ENCODE measurements around the gene ASTN2.

ASTN2 gene

DNA sequence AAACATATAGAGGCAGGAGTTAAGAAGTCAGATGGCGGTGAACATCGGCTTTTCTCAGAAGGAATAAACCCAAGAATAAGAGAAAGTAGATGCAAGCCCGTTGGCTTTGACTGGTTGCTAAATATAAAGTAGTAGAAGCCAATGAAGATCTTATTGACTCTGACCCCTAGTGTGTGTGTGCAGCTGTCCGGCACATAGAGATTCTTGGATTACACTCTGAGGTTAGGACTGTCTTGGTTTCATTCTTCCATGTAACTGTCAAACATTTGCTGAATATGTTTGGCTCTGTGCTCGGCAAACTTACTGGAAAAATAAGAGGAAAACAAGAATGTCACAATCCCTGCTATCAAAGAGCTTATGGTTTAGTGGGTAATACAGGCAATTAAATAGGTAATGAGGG lies 54.9 kb downstream of the ASTN2 start:
- no peaks in the 10 kb centered on the region for H3K9me3 Mint-ChIP-seq
- H3K27ac Mint-ChIP-seq: no peak overlapping the region
- H3K4me3 Mint-ChIP-seq: no peak overlapping the region
- H3K36me3 Mint-ChIP-seq (ENCODE audit: low read depth): no peaks in the 10 kb centered on the region
- no peaks in the 10 kb centered on the region for H3K27me3 Mint-ChIP-seq (ENCODE audit: low read depth)
- H3K4me1 Mint-ChIP-seq (ENCODE audit: low read depth): no peaks in the 10 kb centered on the region

GRCh38 chr9:117355542-117355941 lies 59.3 kb downstream of the ASTN2 start:
- H3K27me3 Mint-ChIP-seq (ENCODE audit: low read depth): no peaks in the 10 kb centered on the region

DNA sequence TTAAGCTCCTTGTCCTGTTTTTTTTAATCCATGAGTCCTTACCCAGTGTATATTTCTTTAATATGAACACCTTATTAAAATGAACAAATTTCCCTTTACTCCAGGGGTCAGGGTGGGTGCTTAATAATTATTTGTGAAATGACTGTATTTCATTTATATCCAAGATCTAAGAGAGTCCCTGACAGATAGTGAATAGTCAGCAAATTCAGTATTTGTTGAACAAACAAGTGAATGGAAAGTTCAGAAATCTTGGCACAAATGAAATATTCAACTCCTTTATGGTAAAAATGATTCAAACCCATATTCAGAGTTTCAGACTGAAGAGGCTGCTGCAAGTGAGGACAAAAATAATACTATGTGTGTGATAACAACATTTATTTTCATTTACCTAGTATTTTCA lies 59.9 kb downstream of the ASTN2 start:
- Mint-ChIP-seq H3K36me3 (ENCODE audit: low read depth) (no peaks in the 10 kb centered on the region), H3K4me3 (no peak overlapping the region), H3K27ac (no peak overlapping the region), H3K27me3 (ENCODE audit: low read depth) (no peaks in the 10 kb centered on the region), H3K4me1 (ENCODE audit: low read depth) (no peaks in the 10 kb centered on the region), H3K9me3 (no peaks in the 10 kb centered on the region)

More at GRCh38 chr9:117355542-117355941, 59.3 kb downstream of the ASTN2 start:
- H3K36me3 Mint-ChIP-seq (ENCODE audit: low read depth): no peaks in the 10 kb centered on the region
- no peaks in the 10 kb centered on the region for H3K4me1 Mint-ChIP-seq (ENCODE audit: low read depth)
- H3K9me3 Mint-ChIP-seq: no peaks in the 10 kb centered on the region
- H3K4me3 Mint-ChIP-seq: no peak overlapping the region
- no peak overlapping the region for H3K27ac Mint-ChIP-seq

DNA sequence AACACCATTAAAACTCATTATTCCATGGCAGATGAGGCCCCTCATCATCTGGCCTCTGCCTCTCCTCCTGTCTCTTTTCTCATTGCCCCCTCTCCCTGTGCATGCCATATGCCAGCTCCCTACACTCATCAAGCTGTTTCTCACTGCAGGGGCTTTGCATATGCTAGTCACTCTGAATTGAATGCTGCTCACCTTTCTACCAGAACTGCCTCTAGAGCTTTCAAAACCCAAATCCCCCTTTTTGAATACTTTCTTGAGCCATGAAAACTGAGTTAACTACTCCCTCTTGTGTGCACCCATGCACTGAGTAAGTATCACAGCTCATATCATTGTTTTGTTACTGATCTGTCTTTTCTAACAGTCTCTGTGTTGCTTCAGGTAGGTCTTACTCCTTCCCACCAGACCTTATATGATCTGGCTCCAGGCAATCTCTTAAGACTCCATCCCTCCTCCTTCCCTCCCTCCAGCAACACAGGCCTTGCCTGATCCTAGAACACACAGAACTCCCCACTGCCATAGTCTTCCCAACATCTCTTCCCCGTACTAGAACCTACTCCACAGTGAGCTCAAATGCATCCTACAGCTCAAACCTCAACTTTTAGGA lies 60.5 kb downstream of the ASTN2 start:
- Mint-ChIP-seq H3K9me3 (no peaks in the 10 kb centered on the region), H3K36me3 (ENCODE audit: low read depth) (no peaks in the 10 kb centered on the region), H3K4me1 (ENCODE audit: low read depth) (no peaks in the 10 kb centered on the region), H3K27ac (no peak overlapping the region), H3K4me3 (no peak overlapping the region), H3K27me3 (ENCODE audit: low read depth) (no peaks in the 10 kb centered on the region)

- Mint-ChIP-seq H3K4me3 (no peak overlapping the region), H3K9me3 (no peaks in the 10 kb centered on the region), H3K27me3 (ENCODE audit: low read depth) (no peaks in the 10 kb centered on the region), H3K36me3 (ENCODE audit: low read depth) (no peaks in the 10 kb centered on the region), H3K27ac (no peak overlapping the region), H3K4me1 (ENCODE audit: low read depth) (no peaks in the 10 kb centered on the region)
Observed at GRCh38 chr9:117344892-117345660, 69.8 kb downstream of the ASTN2 start.

DNA sequence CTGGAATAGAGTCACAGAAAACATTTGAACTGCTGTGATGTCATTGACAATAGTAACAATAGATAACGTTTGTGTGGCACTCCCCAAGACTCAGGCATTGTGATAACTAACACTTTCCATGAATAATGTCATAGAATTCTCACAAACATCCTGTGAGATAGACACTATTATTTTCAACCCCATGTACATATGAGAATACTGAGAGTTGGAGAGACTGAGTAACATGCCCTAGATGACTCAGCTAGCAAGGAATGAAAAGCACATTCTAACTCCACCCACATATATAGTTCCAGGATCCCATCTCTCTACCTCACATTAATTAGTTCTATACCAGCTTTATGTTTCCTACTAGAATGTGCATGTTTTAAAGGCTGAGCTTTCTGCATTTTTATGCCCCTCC lies 71.4 kb downstream of the ASTN2 start:
- no peaks in the 10 kb centered on the region for H3K36me3 Mint-ChIP-seq (ENCODE audit: low read depth)

DNA sequence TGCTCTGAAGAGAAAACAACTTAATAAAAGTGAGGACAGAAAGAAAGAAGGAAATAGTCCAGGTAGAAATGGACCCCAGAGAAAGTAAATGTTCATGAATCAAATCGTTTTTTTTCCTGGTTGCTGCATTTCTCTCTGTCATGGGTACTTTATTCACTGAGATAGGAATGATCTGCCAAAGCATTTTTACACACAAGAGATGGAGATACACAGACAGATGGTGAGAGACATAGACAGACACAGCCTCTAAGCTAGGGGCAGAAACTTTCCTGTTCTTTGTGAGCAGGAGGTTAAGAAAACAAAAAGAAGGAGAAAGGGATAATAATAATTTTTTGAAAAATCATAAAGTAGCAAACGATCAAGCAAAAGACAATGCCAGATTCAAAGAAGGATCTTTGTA lies 73.7 kb downstream of the ASTN2 start:
- H3K27me3 Mint-ChIP-seq (ENCODE audit: low read depth): no peaks in the 10 kb centered on the region
- no peaks in the 10 kb centered on the region for H3K36me3 Mint-ChIP-seq (ENCODE audit: low read depth)
- H3K4me1 Mint-ChIP-seq (ENCODE audit: low read depth): no peaks in the 10 kb centered on the region
- no peaks in the 10 kb centered on the region for H3K9me3 Mint-ChIP-seq
- no peak overlapping the region for H3K4me3 Mint-ChIP-seq
- H3K27ac Mint-ChIP-seq: no peak overlapping the region

More for the DNA sequence above, 71.4 kb downstream of the ASTN2 start:
- Mint-ChIP-seq H3K4me1 (ENCODE audit: low read depth) (no peaks in the 10 kb centered on the region), H3K4me3 (no peak overlapping the region), H3K27me3 (ENCODE audit: low read depth) (no peaks in the 10 kb centered on the region), H3K27ac (no peak overlapping the region), H3K9me3 (no peaks in the 10 kb centered on the region)

DNA sequence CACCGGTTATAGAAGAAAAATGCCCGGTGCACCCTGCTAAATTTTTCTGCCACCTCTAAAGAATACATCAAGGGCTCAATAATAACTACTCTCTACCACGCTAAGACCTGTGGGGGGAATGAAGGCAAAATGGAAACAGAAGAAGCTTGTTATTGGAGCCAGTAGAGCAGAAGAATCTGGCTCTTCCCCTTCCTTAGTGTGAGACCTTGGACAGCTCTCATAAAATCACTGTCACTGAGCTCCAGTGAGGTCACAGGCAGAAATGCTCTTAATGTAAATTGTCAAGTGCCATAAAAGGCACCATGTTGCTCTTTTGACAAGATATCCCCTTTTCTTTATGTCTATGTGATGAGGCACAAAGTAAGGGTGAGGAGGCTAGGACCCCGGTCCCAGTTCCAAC lies 74.4 kb downstream of the ASTN2 start:
- Mint-ChIP-seq H3K27ac (no peak overlapping the region), H3K36me3 (ENCODE audit: low read depth) (no peaks in the 10 kb centered on the region), H3K4me3 (no peak overlapping the region), H3K4me1 (ENCODE audit: low read depth) (no peaks in the 10 kb centered on the region), H3K27me3 (ENCODE audit: low read depth) (no peaks in the 10 kb centered on the region), H3K9me3 (no peaks in the 10 kb centered on the region)

GRCh38 chr9:117335837-117336433 lies 78.9 kb downstream of the ASTN2 start:
- no peaks in the 10 kb centered on the region for H3K27me3 Mint-ChIP-seq (ENCODE audit: low read depth)
- no peaks in the 10 kb centered on the region for H3K36me3 Mint-ChIP-seq (ENCODE audit: low read depth)
- H3K27ac Mint-ChIP-seq: no peak overlapping the region
- H3K9me3 Mint-ChIP-seq: no peaks in the 10 kb centered on the region
- H3K4me1 Mint-ChIP-seq (ENCODE audit: low read depth): no peaks in the 10 kb centered on the region
- no peak overlapping the region for H3K4me3 Mint-ChIP-seq

DNA sequence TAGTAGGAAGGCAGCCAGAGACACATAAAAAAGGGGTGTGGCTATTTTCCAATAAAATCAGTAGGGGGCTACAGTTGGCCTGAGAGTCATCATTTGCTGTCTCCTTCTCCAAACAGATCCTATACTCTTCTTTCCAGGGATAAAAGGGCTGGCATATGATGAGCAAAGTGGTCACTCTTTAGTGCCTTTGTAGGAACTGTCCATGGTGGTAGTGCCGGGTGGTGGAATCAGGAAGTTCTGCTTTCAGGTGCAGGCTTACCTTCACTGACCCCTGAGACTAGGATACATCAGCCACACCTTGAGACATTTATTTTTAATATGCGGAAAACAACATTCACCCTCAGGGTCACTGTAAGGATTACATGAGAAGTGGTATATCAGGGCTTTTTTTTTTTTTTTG lies 80.8 kb downstream of the ASTN2 start:
- Mint-ChIP-seq H3K27me3 (ENCODE audit: low read depth) (no peaks in the 10 kb centered on the region), H3K27ac (no peak overlapping the region), H3K4me3 (no peak overlapping the region), H3K9me3 (no peaks in the 10 kb centered on the region), H3K4me1 (ENCODE audit: low read depth) (no peaks in the 10 kb centered on the region), H3K36me3 (ENCODE audit: low read depth) (no peaks in the 10 kb centered on the region)

DNA sequence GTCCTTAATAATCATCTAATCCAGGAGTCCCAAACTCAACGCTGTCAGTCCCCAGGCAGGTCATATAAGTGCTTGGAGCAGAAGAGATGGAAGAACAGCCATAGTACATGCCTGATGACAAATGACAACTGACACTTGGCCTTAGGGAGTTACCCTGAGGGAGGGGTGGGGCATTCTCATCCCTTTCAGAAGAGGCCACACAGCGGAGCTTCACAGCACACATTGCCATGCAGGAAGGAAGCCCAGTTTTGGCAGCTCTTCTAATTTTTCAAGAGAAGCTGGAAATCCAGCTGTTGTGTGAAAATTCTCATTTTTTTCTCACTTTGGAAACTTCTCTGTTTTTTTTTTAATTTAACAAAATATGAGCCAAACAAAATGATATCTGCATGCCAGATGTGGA lies 89.0 kb downstream of the ASTN2 start:
- H3K36me3 Mint-ChIP-seq (ENCODE audit: low read depth): no peaks in the 10 kb centered on the region
- no peaks in the 10 kb centered on the region for H3K4me1 Mint-ChIP-seq (ENCODE audit: low read depth)
- no peaks in the 10 kb centered on the region for H3K27me3 Mint-ChIP-seq (ENCODE audit: low read depth)
- H3K27ac Mint-ChIP-seq: no peak overlapping the region
- H3K9me3 Mint-ChIP-seq: no peaks in the 10 kb centered on the region
- no peak overlapping the region for H3K4me3 Mint-ChIP-seq

DNA sequence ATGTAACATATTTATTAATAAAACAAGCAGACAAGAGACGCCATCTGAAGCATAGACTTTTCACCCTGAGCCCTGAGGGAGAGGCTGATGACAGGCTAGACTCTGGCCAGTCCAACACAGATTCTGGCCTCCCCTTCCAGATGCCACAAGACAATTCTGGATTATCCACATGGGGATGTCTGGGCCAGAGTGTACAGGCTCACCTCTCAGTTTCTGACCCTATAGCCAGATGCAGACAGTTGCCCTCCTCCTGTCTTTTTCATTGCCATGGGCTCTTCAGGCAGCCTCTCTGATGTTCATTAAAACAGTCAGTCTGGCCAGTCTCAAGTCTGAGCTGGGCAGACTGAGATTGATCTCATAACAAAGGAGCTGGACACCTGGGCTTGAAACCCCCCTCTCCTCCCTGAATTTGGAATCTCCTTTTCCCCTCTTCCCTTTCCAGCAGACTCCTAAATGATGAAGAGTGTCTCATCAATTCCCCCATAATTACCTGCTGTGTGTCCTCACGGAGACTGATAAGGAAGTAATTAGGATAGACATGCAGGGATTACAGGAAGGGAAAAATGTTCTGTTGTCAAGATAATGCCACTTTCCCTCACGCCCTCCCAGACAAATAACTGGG lies 89.6 kb downstream of the ASTN2 start:
- no peaks in the 10 kb centered on the region for H3K36me3 Mint-ChIP-seq (ENCODE audit: low read depth)
- no peaks in the 10 kb centered on the region for H3K4me1 Mint-ChIP-seq (ENCODE audit: low read depth)
- no peaks in the 10 kb centered on the region for H3K9me3 Mint-ChIP-seq
- H3K4me3 Mint-ChIP-seq: no peak overlapping the region
- H3K27me3 Mint-ChIP-seq (ENCODE audit: low read depth): no peaks in the 10 kb centered on the region
- H3K27ac Mint-ChIP-seq: no peak overlapping the region

GRCh38 chr9:117323390-117323789 lies 91.5 kb downstream of the ASTN2 start:
- no peaks in the 10 kb centered on the region for H3K36me3 Mint-ChIP-seq (ENCODE audit: low read depth)
- H3K4me1 Mint-ChIP-seq (ENCODE audit: low read depth): no peaks in the 10 kb centered on the region
- H3K4me3 Mint-ChIP-seq: no peak overlapping the region

DNA sequence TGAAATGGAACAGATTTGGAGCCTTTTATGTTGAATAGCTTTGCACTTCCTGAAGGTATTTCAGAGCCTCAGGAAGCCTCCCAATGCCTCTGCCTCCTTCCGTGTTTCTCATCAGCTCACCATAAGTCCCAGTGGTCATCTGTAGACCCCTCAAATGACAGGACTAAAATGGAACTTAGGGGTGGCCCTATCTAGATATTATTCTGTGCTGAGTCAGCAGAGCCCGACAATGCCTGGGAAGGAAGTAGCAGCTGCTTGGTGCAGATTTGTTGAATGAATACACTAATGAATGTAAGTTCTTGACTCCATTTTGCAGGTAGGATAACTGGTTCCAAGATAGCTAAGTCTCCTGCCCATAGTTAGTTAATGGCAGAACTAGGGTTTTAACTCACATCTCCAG lies 97.7 kb downstream of the ASTN2 start:
- no peaks in the 10 kb centered on the region for H3K27me3 Mint-ChIP-seq (ENCODE audit: low read depth)
- no peaks in the 10 kb centered on the region for H3K9me3 Mint-ChIP-seq
- no peak overlapping the region for H3K27ac Mint-ChIP-seq
- no peaks in the 10 kb centered on the region for H3K36me3 Mint-ChIP-seq (ENCODE audit: low read depth)
- H3K4me1 Mint-ChIP-seq (ENCODE audit: low read depth): no peaks in the 10 kb centered on the region
- no peak overlapping the region for H3K4me3 Mint-ChIP-seq

More at GRCh38 chr9:117323390-117323789, 91.5 kb downstream of the ASTN2 start:
- H3K9me3 Mint-ChIP-seq: no peaks in the 10 kb centered on the region
- no peaks in the 10 kb centered on the region for H3K27me3 Mint-ChIP-seq (ENCODE audit: low read depth)
- H3K27ac Mint-ChIP-seq: no peak overlapping the region

GRCh38 chr9:117315236-117315635 lies 99.6 kb downstream of the ASTN2 start:
- Mint-ChIP-seq H3K4me1 (ENCODE audit: low read depth) (no peaks in the 10 kb centered on the region), H3K4me3 (no peak overlapping the region), H3K36me3 (ENCODE audit: low read depth) (no peaks in the 10 kb centered on the region), H3K27me3 (ENCODE audit: low read depth) (no peaks in the 10 kb centered on the region), H3K27ac (no peak overlapping the region), H3K9me3 (no peaks in the 10 kb centered on the region)

All from T-helper 1 cell treated with Interleukin-12 subunit alpha and Interleukin-12 subunit beta and Interleukin-4 antibody, amounts not matched to agents 30 μg/mL and 1 μg/mL, for 36 hours (primary cell).